NCI-H82 treated with DMSO at 0.1 percent for 48 hours (cell line): Measurements from ENCODE around the gene KDM4C.
"Not testable (repeated sequence)": the region's sequence is repeated elsewhere in the genome, so short reads cannot be mapped to it uniquely, and the experiment has no call there.

Experiments used
- DNase-seq: peaks from one replicate; lab custom pipeline; 2025; ENCODE audit not compliant: unreplicated experiment; lab: John Stamatoyannopoulos, UW

KDM4C gene

GRCh38 chr9:6928863-6929262, 171.1 kb downstream of the KDM4C start:
- no peak for DNase-seq

GRCh38 chr9:6929441-6930215, 171.9 kb downstream of the KDM4C start:
- DNase-seq: peak; percentile 41

- DNase-seq: no peak
Measured at GRCh38 chr9:6930827-6931226, 173.1 kb downstream of the KDM4C start.

- DNase-seq: no peak
Measured at GRCh38 chr9:6931913-6932312, 174.1 kb downstream of the KDM4C start.

- DNase-seq: no peak
Measured at GRCh38 chr9:6936103-6936502, 178.3 kb downstream of the KDM4C start.

- no peak for DNase-seq
Measured at GRCh38 chr9:6937209-6937608, 179.4 kb downstream of the KDM4C start.

- no peak for DNase-seq
Measured at GRCh38 chr9:6938447-6938846, 180.7 kb downstream of the KDM4C start.

GRCh38 chr9:6938873-6939272, 181.1 kb downstream of the KDM4C start:
- DNase-seq: no peak

GRCh38 chr9:6941501-6941900, 183.7 kb downstream of the KDM4C start:
- DNase-seq: no peak

- no peak for DNase-seq
Measured at GRCh38 chr9:6942406-6942805, 184.6 kb downstream of the KDM4C start.

- no peak for DNase-seq
Measured at GRCh38 chr9:6943293-6943692, 185.5 kb downstream of the KDM4C start.

- DNase-seq: peak; percentile 12
Measured at GRCh38 chr9:6944093-6944551, 186.3 kb downstream of the KDM4C start.

- DNase-seq: no peak
Measured at GRCh38 chr9:6944896-6945295, 187.1 kb downstream of the KDM4C start.

GRCh38 chr9:6945816-6946215, 188.0 kb downstream of the KDM4C start:
- DNase-seq: no peak

- DNase-seq: no peak
Measured at GRCh38 chr9:6946583-6947166, 188.9 kb downstream of the KDM4C start.

GRCh38 chr9:6948921-6949320, 191.1 kb downstream of the KDM4C start:
- DNase-seq: not testable (repeated sequence)

- DNase-seq: peak; percentile 5
Measured at GRCh38 chr9:6955251-6955921, 197.6 kb downstream of the KDM4C start.

GRCh38 chr9:6956879-6957278, 199.1 kb downstream of the KDM4C start:
- no peak for DNase-seq

- DNase-seq: peak; percentile 88
Measured at GRCh38 chr9:6959270-6960000, 201.7 kb downstream of the KDM4C start.

GRCh38 chr9:6960777-6961176, 203.0 kb downstream of the KDM4C start:
- no peak for DNase-seq

- DNase-seq: no peak
Measured at GRCh38 chr9:6961845-6962522, 204.2 kb downstream of the KDM4C start.
